ENCODE measurements around the gene TAF6. TPM values are rescaled to one million over a fixed set of nuclear protein-coding genes. Genes with fewer than 3 reads are reported as not detected.

TAF6 gene
- total RNA-seq, result 33.1 and 41.5 TPM in 2 replicates
- polyA plus RNA-seq, result 16.2 and 23.6 TPM in 2 replicates
- polyA plus RNA-seq (2012), result 51.1 and 72.1 TPM in 2 replicates
- 83.9 and 107 TPM in 2 replicates for polyA minus RNA-seq (ENCODE audit: low replicate concordance)

DNA sequence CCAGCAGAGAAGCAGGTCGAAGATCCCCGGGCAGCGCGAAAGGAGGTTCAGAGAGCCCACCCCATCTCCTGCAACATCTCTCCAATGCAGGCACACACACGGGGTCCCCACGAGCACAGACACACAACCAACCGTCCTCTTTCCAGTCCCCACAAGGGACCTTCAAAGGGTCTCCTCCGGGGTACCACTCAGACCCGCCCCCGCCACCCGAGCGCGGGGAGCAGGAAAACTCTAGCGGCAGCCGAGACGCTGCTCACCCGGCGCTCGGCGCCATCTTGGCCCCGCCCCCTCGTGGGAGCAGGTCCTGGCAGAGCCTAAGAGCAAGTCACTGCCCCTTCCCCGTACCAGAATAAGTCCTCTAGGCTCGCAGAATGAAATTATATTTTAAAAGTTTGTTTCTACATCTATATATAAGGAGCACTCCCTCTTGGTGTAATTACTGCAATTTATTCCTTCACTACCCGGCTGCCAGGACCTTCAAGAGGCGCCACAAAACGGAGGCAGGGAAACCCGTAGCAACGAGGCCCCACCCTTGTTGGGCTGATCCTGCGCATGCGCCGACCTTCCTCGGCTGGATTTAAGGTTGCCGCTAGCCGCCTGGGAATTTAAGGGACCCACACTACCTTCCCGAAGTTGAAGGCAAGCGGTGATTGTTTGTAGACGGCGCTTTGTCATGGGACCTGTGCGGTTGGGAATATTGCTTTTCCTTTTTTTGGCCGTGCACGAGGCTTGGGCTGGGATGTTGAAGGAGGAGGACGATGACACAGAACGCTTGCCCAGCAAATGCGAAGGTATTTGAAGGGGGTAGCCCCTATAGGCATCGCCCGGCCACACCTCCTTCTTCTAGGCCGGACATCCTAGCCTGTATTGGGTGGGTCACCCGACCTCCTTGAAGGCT is at the start of gene TAF6, which contains the start of gene CNPY4:
TSS of gene TAF6 (minus strand) at position 287 of the 898 bp plus-strand sequence. CDS start 5,149 bp downstream, outside the sequence.
TSS of gene CNPY4 (plus strand) at position 563 of the 898 bp plus-strand sequence. CDS start at position 674, 111 bp downstream.
- Histone ChIP-seq H3K79me2 (ENCODE audit: control insufficient read depth, insufficient read depth, low read length) (peaks cover 16% of the 10 kb centered on the region), H3K27ac (ENCODE audit: insufficient read depth, low read length) (peak within 1 kb of the TSS; percentile 89), H3K4me1 (ENCODE audit: control insufficient read depth, extremely low read depth, insufficient read depth, low read length) (peaks cover 3% of the 10 kb centered on the region), H4K20me1 (ENCODE audit: control insufficient read depth, extremely low read depth, insufficient read depth, low read length) (no peaks in the 10 kb centered on the region), H3K9ac (ENCODE audit: insufficient read depth, low read length) (peak within 1 kb of the TSS; percentile 63), H3K9me3 (ENCODE audit: control insufficient read depth, insufficient read depth, low read depth, low read length) (no peaks in the 10 kb centered on the region), H3K27me3 (ENCODE audit: control insufficient read depth, insufficient read depth, low read length) (no peaks in the 10 kb centered on the region), H3K4me3 (replicated peaks in 1 of 4; ENCODE audit: control extremely low read depth in 1 of 4, insufficient read depth in 1 of 4, low read depth in 3 of 4, low read length in 4 of 4) (peak within 1 kb of the TSS; percentile 79 to 98 (median 94)), H2AFZ (ENCODE audit: low read length) (peak within 1 kb of the TSS; percentile 97), H3K36me3 (ENCODE audit: control insufficient read depth, insufficient read depth, low read length) (peaks cover 2% of the 10 kb centered on the region), H3K4me2 (ENCODE audit: extremely low read depth, insufficient read depth, low read length) (peak within 1 kb of the TSS; percentile 88)
- TF ChIP-seq EZH2 (IDR thresholded peaks at IDR 0.05; ENCODE audit: low read length, missing control alignments), result no peak
- TF ChIP-seq, protein P1, sequence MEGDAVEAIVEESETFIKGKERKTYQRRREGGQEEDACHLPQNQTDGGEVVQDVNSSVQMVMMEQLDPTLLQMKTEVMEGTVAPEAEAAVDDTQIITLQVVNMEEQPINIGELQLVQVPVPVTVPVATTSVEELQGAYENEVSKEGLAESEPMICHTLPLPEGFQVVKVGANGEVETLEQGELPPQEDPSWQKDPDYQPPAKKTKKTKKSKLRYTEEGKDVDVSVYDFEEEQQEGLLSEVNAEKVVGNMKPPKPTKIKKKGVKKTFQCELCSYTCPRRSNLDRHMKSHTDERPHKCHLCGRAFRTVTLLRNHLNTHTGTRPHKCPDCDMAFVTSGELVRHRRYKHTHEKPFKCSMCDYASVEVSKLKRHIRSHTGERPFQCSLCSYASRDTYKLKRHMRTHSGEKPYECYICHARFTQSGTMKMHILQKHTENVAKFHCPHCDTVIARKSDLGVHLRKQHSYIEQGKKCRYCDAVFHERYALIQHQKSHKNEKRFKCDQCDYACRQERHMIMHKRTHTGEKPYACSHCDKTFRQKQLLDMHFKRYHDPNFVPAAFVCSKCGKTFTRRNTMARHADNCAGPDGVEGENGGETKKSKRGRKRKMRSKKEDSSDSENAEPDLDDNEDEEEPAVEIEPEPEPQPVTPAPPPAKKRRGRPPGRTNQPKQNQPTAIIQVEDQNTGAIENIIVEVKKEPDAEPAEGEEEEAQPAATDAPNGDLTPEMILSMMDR (conservative IDR thresholded peaks at IDR 0.05 in 1 of 2, IDR thresholded peaks at IDR 0.05 in 1 of 2; ENCODE audit: low read depth in 1 of 2, low read length in 2 of 2), result no peak
- DNase-seq (ENCODE audit: low read depth in 2 of 2), result peak; percentile 92 to 97

DNA sequence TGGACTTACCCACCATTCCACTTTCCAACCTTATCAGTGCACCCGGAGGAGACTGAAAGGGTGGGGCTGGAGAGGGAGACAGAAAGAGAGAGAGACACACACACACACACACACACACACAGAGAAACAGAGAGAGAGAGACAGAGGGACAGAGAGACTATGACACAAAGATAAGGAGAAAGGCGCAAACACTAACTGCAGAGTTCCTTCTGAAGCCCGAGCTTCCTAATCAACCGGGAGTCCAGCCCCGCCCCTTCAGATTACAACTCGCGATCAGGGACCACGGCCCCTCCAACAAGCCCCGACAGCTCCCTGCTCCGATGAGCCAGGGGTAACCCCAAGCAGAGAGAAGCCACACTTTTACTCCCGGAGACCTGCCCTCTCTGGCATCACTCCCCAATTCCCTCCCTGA is 48.8 kb upstream of the TAF6 start:
- H3K9me3 ChIP-seq (ENCODE audit: control insufficient read depth, insufficient read depth, low read depth, low read length), result no peaks in the 10 kb centered on the region
- peak overlapping the region; percentile 67 for H3K4me2 ChIP-seq (ENCODE audit: extremely low read depth, insufficient read depth, low read length)
- no peaks in the 10 kb centered on the region for H3K27me3 ChIP-seq (ENCODE audit: control insufficient read depth, insufficient read depth, low read length)
- H2AFZ ChIP-seq (ENCODE audit: low read length), result peak overlapping the region; percentile 95
- H3K36me3 ChIP-seq (ENCODE audit: control insufficient read depth, insufficient read depth, low read length), result no peaks in the 10 kb centered on the region
- peaks cover 4% of the 10 kb centered on the region for H3K4me1 ChIP-seq (ENCODE audit: control insufficient read depth, extremely low read depth, insufficient read depth, low read length)
- DNase-seq (ENCODE audit: low read depth in 2 of 2), result peak in 1 of 2 donors; percentile 30
- H3K79me2 ChIP-seq (ENCODE audit: control insufficient read depth, insufficient read depth, low read length), result no peaks in the 10 kb centered on the region
- TF ChIP-seq EZH2 (IDR thresholded peaks at IDR 0.05; ENCODE audit: low read length, missing control alignments), result no peak
- TF ChIP-seq, protein P1 (conservative IDR thresholded peaks at IDR 0.05 in 1 of 2, IDR thresholded peaks at IDR 0.05 in 1 of 2; ENCODE audit: low read depth in 1 of 2, low read length in 2 of 2), result no peak
- no peaks in the 10 kb centered on the region for H4K20me1 ChIP-seq (ENCODE audit: control insufficient read depth, extremely low read depth, insufficient read depth, low read length)
- H3K9ac ChIP-seq (ENCODE audit: insufficient read depth, low read length), result no peak overlapping the region
- H3K27ac ChIP-seq (ENCODE audit: insufficient read depth, low read length), result no peak overlapping the region
- H3K4me3 ChIP-seq (replicated peaks in 1 of 4; ENCODE audit: control extremely low read depth in 1 of 4, insufficient read depth in 1 of 4, low read depth in 3 of 4, low read length in 4 of 4), result peak overlapping the region; percentile 56 to 71 (median 64)
